Tibial artery (tissue), 4 donors: Measurements from ENCODE around the gene ZNF444.

ENCODE experiments used
- DNase-seq, 2 donors: peaks; one replicate each; pipeline ENCODE4 v3.0.0-alpha.2; 2019
- H3K27ac ChIP-seq, 2 donors: fragments of 200-600 bp; sonication (generic) in 1 of 2; 1 replicate in 1 of 2; 2 replicates in 1 of 2; pipeline ENCODE4 v1.5.1; 2018 to 2019; ENCODE audit warnings: mild to moderate bottlenecking in 1 of 2
- H3K27me3 ChIP-seq, 2 donors: fragments of 200-600 bp; sonication (generic) in 1 of 2; one replicate each; pipeline versions ENCODE4 v1.5.1 to v1.6.0; 2016 to 2019
- H3K36me3 ChIP-seq, 3 donors: fragments of 200-600 bp; sonication (generic) in 2 of 3; one replicate each; pipeline ENCODE4 v1.5.1; 2016 to 2019; ENCODE audit warnings: mild to moderate bottlenecking in 2 of 3
- H3K4me1 ChIP-seq, 4 donors: fragments of 200-600 bp; sonication (generic) in 2 of 4; 1 replicate in 3 of 4; 2 replicates in 1 of 4; pipeline ENCODE4 v1.5.1; 2016 to 2019
- H3K4me3 ChIP-seq, 2 donors: fragments of 200-600 bp; sonication (generic) in 1 of 2; 1 replicate in 1 of 2; 2 replicates in 1 of 2; pipeline ENCODE4 v1.5.1; 2018 to 2019; ENCODE audit warnings: mild to moderate bottlenecking in 2 of 2
- H3K9me3 ChIP-seq, 3 donors: fragments of 200-600 bp; sonication (generic) in 1 of 3; one replicate each; pipeline ENCODE4 v1.5.1; 2016 to 2019
- intact Hi-C: fragments of 100-400 bp; cut with DNase I; formaldehyde crosslinking; loops from one replicate; pipeline ENCODE4 v1.15.0; 2023; ENCODE audit warnings: low total_unique reads
- TF ChIP-seq, protein P1 (sequence below), 2 experiments: fragments of 200-600 bp in 1 of 2; fragments of 450-650 bp in 1 of 2; IDR thresholded peaks; one replicate each; pipeline ENCODE4 v1.5.1; 2017 to 2019; ENCODE audit warnings: antibody characterized with exemption in 2 of 2, mild to moderate bottlenecking in 1 of 2, moderate library complexity in 1 of 2

Gene ZNF444

DNA sequence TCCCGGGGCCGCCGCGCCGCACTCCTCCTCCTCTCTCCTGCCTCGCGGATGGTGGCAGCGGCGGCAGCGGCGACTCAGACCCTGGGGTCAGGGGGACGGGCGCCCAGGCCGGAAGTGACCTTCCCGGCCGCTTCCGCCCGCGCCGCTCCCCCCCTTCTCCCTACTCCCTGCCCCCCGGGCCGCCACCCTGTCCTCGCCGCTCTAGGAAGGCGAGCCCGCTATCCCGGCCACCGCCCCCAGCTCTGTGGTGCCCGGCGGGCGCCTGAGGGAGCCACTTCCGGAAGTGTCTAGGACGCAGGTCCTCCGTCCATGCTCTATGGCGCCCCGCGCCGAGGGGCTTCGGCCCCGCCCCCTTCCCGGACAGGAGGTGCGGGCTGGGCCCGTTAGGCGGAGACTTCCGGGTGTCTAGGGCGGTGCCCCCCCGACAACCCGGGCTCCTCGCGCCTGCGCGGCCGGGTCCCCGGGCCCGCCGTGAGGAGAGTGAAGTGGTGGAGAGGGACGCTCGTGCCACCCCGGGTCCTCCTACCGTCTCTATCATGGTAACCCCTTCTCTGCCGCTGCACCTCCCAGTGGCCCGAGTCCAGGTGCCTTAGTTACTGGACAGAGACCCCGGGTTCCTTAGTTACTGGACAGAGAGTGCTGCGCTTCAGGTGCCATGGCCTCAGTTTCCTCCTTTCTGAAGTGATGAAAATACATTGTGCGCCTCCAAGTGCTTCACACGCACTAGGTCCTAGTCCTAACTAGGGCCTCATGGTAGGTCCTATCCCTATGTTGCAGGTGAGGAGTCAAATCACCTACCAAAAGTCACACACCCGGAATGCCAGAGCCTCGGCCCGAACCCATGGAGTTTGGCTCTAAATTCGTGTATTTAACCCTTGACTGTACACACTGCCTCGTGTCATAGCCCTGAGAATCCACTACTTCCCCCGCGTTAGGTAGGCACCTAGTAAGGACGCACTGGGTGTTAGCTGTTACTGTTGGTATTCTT is 19.6 kb upstream of the ZNF444 start, which contains the start of gene ZNF787:
TSS of gene ZNF787 (minus strand) at position 116 of the 988 bp plus-strand sequence. CDS start 18,078 bp downstream, outside the sequence.
- Histone ChIP-seq H3K27me3 (no peaks in the 10 kb centered on the region), H3K27ac (peak within 1 kb of the TSS; percentile 78 to 93), H3K4me3 (peak within 1 kb of the TSS; percentile 94 to 96), H3K36me3 (no peaks in the 10 kb centered on the region), H3K4me1 (peaks cover 0 to 43% (median 33%) of the 10 kb centered on the region in 4 donors), H3K9me3 (no peaks in the 10 kb centered on the region)
- DNase-seq = peak; percentile 98 to 99
- intact Hi-C loops = loop anchor here (2.0 kb wide), 1 partner anchor 19 kb away; the partner anchor contains the start of gene ZNF444
- TF ChIP-seq, protein P1, sequence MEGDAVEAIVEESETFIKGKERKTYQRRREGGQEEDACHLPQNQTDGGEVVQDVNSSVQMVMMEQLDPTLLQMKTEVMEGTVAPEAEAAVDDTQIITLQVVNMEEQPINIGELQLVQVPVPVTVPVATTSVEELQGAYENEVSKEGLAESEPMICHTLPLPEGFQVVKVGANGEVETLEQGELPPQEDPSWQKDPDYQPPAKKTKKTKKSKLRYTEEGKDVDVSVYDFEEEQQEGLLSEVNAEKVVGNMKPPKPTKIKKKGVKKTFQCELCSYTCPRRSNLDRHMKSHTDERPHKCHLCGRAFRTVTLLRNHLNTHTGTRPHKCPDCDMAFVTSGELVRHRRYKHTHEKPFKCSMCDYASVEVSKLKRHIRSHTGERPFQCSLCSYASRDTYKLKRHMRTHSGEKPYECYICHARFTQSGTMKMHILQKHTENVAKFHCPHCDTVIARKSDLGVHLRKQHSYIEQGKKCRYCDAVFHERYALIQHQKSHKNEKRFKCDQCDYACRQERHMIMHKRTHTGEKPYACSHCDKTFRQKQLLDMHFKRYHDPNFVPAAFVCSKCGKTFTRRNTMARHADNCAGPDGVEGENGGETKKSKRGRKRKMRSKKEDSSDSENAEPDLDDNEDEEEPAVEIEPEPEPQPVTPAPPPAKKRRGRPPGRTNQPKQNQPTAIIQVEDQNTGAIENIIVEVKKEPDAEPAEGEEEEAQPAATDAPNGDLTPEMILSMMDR (IDR thresholded peaks at IDR 0.05) = no peak

- Histone ChIP-seq H3K27ac (no peak overlapping the region), H3K27me3 (no peaks in the 10 kb centered on the region), H3K4me1 (peaks cover 0 to 25% (median 23%) of the 10 kb centered on the region in 4 donors), H3K9me3 (no peaks in the 10 kb centered on the region), H3K36me3 (no peaks in the 10 kb centered on the region), H3K4me3 (no peak overlapping the region)
- intact Hi-C loops = no loop called here
- no peak for DNase-seq
- TF ChIP-seq, protein P1 (IDR thresholded peaks at IDR 0.05) = no peak
Observed at GRCh38 chr19:56123266-56123891, 17.7 kb upstream of the ZNF444 start.

- Histone ChIP-seq H3K4me1 (peaks cover 0 to 13% (median 12%) of the 10 kb centered on the region in 4 donors), H3K36me3 (no peaks in the 10 kb centered on the region), H3K27ac (no peak overlapping the region), H3K27me3 (no peaks in the 10 kb centered on the region), H3K4me3 (no peak overlapping the region), H3K9me3 (no peaks in the 10 kb centered on the region)
- TF ChIP-seq, protein P1 (IDR thresholded peaks at IDR 0.05) = no peak
- DNase-seq = no peak
- intact Hi-C loops = no loop called here
Observed at GRCh38 chr19:56124578-56124977, 16.5 kb upstream of the ZNF444 start.

- peaks cover 0 to 5% (median 4%) of the 10 kb centered on the region in 4 donors for H3K4me1 ChIP-seq
- DNase-seq = no peak
- H3K36me3 ChIP-seq = no peaks in the 10 kb centered on the region
- no peak overlapping the region for H3K4me3 ChIP-seq
- intact Hi-C loops = no loop called here
- TF ChIP-seq, protein P1 (IDR thresholded peaks at IDR 0.05) = no peak
- H3K27ac ChIP-seq = no peak overlapping the region
- H3K9me3 ChIP-seq = no peaks in the 10 kb centered on the region
- no peaks in the 10 kb centered on the region for H3K27me3 ChIP-seq
Observed at GRCh38 chr19:56125806-56126590, 15.1 kb upstream of the ZNF444 start.
